HG02759 (cell line): Measurements from ENCODE around the gene AGPS.
"Not testable (repeated sequence)": the region's sequence is repeated elsewhere in the genome, so short reads cannot be mapped to it uniquely, and the experiment has no call there.

Experiments used
- ATAC-seq: cut with Tn5 transposase; IDR thresholded peaks from one replicate; pipeline ENCODE4 v1.9.1; 2021; ENCODE audit warnings: mild to moderate bottlenecking, moderate library complexity; ENCODE audit not compliant: unreplicated experiment

The AGPS gene

DNA sequence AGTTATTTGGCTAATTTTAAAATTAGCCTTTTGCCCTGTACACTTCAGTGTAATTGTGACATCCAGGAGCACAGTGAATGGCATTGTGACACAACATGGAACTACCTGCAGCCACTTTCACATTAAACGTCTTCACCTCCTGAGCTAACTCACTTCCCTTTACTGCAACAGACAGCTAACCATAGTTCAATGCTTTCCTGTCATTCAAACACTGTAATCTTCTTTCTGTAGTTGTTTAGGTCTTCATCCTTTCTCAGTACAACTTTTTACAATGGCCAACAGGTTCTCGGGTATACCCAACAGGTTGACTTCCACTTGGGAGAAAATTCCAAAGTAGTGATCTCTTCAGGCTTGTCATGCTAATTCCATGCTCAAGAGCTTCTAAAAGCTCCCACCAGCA, 8.6 kb upstream of the AGPS start:
- no peak for ATAC-seq

DNA sequence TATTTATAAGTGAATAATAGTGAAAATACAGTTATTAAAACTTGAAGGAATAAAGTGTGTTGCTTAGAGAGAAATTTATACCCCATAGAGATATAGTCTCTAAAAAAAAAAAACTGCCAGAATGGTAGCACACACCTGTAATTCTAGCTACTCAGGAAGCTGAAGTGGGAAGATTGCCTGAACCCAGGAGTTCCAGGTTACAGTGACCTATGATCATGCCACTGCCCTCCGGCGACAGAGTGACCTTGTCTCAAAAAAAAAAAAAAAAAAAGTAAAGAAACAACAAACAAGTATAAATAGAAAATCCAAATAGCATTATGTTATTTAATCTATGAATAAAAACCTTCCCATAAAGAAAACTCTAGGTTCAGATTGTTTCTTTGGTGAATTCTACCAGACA, 7.4 kb upstream of the AGPS start:
- no peak for ATAC-seq

DNA sequence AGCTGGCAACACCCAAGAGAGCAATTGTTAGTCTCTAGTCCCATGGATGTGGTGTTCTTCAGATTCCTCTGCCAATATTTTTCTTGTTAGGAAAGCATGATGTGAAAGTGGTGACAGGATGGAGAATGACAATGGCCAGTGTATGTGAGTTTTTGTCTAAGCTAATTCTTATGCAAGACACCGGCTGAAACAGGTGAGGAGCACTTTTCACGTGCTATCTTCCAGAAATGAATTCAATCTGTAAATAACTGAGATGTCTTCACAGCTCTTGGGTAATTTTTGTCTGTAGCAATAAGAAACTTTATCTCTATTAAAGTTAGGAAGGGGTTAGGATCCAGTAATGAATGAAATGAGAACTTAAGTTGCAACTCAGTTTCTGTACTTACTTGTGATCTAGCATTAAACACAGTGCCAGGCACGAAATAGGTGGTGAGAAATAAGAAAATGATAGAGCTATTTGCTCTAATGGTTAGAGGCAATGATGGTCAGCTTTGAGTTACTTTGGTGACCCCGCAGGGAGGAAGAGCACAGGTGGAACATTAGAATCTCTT, 676 bp upstream of the AGPS start:
- ATAC-seq: no peak

DNA sequence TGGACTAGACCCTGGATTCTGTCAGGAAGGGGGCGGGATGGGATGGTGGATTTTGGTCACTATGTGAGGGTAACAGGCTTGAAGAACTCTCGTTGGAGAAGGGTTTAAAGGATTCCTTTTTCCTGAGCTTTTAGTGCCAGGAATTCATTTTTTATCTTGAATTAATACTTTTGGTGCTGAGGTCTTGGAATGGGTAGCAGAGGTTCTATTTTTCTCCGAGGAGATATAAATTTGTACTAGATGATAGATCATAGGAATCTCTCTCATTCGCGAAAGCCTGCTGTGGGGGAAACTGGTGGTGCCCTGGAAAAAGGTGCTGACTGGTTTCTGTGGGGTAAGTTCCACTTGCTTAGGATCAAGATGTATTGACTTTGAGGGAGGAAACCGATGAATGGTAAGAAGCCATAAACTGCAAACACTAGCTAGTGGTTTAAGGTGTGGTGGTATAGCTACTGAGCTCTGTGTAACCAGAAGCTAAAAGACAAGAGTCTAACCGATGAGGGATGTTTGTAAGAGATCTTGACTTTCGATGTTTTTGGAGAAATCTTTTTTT, 706 bp downstream of the AGPS start:
- no peak for ATAC-seq

DNA sequence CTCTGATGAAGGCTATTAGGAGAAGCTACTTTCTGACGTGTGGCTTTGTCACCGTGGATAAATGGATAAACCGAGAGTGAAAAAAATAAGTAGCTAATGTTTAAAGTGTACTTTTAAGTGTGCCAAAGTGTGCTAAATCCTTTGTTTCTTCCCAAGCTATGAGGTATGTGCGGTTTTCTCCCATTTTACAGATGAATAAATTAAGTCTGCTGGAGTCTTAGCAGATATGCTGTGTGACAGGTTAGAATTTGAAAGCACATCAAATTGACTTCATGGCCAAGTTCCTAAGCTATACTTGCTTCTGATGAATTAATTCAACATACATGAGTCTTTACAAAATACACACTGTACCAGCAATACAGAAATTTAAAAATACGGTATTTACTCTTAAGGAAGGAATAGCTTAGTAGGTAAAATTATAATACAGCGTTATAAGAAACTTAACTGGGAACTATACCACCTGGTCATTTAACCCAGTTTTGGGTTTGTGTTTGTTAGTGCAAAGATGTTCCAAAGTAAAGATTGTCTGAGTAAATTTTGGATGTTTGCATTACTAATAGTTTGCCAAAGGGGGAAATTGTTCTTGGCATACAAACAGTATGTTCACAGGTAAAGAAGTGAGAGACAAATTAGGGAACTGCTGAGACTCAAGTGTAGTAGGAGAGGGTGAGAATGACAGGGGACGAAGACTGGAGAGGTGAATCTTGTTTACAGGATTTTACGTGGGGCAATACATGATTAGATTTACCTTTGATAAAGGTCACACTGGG, 1.4 kb downstream of the AGPS start:
- no peak for ATAC-seq

DNA sequence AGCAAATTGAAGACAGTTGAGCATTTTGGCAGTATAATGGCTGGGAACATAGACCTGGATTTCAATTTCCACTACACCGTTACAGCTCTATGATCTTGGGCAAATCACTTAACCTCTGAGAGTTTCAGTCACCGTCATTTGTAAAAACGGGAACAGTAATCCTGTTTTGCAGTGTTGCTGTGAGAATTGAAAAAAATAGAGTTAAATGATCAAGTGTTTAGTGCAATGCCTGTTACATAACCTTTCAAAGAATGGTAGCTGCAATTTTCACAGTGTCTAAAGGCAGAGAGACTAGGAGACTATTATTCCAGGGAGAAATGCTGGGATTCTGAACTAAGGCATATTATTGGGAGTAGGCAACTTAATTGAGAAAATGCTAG, 2.0 kb downstream of the AGPS start:
- no peak for ATAC-seq

DNA sequence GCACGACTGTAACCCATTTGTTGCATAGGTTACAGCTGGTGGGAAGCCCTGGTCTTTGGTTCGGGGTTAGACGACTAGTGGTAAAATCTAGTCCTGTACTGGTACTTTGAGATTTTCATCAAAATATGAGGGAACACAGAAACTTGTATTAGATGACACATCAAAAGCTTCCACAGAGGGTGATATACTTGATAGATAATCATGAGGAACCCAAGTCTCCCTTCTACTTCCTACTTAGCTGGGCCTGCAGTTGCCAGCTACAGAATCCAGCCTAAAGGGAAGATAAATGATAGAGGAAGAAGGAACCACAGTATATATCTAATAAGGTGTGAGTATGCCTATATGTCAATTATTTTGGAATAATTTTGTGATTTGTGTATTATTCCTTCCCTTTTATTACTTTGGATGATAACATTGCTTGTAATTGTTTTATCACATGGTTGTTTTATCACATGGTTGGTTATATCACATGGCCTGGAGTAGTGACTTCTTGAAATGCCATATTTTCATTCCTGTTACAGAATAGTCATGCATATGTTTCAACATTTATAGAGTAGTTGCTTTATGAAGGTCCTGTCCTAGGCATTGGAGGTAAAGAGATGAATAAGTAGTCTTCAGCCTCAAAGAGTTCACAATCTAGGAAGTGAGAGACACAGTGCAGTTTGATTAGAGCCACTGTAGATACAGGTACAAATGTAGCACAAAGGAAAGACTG, 2.9 kb downstream of the AGPS start:
- no peak for ATAC-seq

DNA sequence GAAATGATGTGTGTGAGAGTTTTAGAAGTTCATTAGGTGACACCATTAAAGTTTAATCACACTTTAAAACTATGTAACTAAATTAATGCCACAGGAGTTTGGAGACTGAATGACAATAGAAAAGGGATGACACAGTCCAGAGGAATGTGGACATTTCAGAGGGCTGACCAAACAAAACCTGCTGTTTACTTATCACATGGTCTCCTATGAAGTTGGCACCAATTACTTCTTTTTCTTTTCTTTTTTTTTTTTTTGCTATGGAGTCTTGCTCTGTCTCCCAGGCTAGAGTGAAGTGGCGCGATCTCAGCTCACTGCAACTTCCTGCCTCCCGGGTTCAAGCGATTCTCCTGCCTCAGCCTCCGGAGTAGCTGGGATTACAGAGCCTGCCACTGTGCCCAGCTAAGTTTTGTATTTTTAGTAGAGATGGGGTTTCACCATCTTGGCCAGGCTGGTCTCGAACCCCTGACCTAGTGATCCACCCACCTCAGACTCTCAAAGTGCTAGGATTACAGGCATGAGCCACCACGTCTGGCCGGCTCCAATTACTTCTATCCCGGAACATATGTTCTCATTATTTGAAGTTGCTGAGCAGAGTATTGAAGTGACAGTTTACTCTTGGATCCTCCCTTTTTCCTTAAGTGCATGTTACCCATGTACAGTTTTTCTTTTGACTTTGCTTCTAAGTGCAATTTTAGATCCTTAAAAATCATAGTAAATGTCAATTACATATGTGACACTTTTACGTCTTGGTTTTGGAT, 4.3 kb downstream of the AGPS start:
- ATAC-seq: no peak

DNA sequence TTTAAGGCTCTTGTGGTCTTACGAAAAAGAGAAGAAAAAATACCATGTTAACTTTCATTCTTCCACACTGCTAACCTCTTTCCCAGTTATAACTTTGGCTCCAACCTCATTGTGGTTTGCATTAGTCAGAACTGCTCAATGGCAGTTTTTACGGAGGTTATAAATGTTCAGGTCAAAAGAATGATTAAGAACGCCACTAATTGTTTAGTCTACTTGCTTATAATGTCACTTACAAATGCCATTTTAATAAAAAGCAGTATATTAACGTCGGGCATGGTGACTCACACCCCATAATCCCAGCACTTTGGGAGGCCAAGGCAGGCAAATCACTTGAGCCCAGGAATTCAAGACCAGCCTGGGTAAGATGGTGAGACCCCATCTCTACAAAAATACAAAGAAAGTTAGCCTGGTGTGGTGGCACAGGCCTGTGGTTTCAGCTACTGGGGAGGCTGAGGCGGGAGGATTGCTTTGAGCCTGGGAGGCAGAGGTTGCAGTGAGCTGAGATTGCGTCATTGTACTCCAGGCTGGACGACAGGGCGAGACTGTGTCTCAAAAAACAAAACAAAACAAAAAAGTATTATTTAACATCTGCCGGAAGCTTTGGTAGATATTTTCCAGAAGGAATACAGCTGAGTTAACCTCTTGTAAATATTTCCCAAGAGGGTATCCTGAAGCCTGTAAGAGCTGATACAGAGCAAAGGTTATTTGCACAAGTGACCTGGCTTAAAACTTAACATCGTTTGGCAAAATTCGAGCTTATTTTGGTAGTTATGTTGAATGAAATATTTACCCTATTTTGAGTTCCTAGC, 5.1 kb downstream of the AGPS start:
- no peak for ATAC-seq

DNA sequence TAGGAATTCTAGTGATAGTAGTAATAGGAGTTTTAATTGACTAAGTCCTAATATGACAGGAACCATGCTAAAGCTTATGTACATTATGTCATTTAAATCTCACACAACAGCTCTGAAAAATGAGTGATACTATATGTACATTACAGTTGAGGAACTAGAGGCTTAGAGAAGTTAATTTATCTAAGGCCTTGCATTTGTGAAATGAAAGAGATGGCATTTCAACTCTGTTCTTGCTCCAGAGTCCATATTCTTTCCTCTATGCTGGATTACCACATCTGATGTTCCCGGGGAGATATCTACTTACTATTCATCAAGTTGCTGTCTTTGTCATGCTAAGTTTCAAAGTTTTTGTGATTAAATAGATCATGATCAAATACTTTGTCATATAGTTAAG, 5.7 kb downstream of the AGPS start:
- no peak for ATAC-seq

DNA sequence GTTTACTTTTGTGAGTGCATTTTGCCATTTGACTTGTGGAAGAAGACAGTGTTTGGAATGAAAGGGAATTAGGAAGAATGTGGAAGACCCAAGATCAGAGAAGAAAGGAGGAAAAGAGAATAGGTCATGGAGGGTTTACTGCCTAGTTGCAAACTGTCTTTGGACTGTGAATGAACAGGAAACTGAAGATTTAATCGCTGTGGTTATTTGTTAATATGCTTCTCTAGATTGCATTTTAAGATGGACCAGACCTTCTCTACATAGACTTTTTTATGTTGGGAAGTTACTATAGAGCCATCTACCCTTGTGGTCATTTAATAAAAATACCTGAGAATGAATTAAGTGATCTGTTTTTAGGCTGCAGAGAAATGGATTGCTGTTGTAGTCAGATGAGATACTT, 6.2 kb downstream of the AGPS start:
- no peak for ATAC-seq

DNA sequence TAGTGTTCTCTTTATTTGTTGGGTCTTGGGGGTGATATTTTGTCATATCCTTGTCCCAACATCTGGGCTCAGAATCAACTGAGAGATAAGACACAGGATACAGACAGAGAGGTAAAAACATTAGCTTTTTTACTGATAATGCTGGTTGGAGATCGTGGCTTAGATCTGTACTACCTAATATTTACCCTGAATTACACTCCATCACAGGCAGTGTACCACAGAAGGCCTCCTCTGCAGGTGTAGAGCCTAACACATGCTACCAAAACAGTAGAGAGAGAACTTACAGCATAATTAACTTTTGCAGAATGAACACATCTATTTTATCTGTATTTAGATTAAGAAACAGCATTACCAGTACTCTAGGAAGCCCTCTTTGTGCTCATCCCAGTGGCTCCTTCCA, 6.8 kb downstream of the AGPS start:
- ATAC-seq: no peak

DNA sequence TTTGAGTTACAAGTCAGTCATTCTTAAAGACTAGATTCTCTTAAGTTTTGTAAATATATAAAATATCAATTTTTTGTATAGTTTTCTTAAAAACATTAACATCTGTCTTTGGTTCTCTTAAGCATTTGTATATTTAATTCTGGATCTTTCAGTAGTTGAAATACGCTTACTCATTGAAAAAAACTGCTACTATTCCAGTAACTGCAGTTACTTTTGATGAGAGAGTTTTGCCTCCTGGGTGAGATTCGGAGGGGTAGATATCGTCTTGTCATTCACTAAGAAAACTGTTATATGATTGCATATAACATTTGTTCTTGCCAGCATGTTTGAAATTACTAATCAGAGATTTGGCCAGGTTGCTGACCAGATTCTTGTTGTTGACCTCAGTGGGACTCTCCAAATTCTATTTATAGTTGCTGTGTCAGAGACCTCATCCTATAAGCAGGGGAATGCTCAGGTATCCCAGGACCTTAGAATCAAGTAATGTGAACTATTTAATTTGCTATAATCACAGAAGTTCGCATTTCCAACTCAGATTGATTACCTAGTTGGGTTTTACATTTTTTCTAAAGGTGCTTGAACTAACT, 7.9 kb downstream of the AGPS start:
- ATAC-seq: no peak

DNA sequence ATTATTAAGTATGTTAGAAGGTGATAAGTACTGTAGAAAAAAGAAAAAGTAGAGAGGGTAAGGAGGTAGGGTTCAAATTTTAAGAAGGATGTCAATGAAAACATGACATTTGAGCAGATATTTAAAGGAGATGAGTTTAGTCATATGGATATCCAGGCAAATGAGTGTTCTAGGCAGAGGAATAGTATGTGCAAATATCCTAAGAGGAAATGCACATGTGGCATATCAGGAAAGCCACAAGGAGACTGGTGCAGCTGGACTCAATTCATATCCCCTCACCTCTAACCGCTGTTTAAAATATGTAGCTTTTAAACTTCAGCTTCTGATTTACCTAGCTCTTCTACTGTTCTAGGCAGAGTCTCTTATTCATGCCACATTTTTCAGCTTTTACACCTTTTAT, 9.5 kb downstream of the AGPS start:
- no peak for ATAC-seq

DNA sequence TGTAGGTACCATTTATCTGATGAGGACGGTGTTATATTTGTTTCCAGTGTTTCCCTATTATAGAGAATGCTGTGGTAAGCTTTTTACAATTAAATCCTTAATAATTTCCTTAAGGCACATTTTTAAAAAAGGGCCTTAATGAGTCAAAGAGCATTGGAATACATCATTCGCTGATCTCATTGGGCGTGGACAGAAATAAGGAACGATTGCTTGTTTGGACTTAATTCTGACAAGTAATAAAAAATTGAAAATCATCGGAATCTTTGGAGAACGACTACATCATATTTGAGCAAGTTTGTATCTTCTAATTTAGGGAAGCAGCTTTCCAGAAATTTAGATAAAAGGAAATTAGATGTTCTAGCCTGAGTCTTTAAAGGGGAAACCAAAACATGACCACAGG, 11.3 kb downstream of the AGPS start:
- no peak for ATAC-seq

DNA sequence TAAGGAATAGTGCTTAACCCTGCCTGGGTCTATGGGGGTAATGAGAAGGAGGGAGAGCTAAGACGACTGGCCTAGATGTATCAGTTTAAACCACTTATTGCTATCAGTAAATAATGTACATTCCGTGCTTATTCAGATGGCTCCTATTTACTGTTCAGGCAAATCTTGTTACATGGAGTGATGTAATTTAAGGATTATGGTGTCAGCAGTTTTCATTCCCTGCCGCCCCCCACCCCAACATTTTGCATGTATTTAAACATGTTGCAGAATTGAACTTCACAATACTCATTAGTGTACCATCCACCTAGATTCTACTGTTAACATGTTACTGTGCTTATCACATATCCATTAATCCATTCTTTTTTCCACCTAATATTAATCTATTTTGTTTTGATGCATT, 11.7 kb downstream of the AGPS start:
- ATAC-seq: no peak

DNA sequence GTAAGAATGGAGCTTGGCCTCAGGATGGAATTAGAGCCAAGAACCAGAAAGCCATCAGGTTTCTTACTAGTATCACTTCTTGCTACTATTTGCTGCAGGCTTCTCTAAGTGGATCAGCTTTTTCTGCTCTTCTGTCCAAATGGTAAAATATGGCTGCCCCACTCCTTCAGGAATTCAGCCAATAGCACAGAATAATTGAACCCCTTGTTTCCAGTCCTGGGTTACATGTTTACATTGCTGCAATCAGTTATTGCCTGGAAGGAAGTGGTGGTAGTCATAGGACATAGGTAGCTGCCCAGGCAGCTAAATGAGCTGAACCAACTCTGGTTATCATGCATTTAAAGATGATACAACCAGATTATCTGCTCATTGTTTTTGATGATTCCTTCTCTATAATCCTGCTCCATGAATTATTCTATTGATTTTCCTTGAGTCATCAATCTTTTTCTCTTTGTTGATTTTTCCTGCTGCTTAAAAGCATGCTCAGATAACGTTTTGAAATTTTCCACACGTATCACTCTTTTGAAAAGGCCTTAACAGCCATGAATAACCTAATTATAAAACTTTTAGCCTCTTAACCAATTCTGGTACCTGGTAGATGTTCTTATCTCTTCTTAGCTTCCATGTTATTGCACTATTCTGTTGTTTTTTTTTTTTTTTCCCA, 12.6 kb downstream of the AGPS start:
- no peak for ATAC-seq

DNA sequence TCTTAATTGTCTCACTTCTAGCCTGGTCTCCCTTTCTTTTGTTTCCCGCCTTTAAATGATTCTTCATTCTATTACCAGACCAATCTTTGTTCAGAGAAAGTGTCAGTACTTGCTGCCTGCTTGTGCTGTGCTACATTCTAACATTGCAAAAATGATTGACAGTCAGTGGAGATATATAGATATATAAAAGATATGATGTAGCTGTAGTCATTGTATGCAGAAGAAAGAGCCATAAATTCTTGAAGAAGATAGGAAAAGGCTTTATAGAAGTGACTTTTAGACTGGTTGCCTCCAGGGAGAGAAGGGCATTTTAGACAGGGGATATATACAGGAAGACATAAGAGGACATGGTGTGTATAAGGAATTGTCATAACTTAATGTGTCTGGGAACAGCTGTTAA, 13.6 kb downstream of the AGPS start:
- no peak for ATAC-seq

DNA sequence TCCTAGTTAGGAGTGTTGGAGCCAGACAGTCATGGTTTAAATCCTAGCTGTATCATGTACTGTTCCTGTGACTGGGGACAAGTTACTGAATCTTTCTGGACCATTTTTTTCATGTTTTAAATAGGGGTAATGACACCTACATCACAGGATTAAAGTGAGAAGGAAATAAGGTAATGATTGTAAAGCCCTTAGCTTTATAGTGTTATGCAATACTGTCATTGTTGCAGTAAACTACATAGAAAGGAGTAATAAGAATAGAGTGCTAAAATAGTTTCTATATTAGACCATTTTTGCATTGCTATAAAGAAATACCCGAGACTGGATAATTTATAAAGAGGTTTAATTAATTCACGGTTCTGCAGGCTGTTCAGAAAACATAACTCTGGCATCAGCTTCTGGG, 14.5 kb downstream of the AGPS start:
- ATAC-seq: no peak

DNA sequence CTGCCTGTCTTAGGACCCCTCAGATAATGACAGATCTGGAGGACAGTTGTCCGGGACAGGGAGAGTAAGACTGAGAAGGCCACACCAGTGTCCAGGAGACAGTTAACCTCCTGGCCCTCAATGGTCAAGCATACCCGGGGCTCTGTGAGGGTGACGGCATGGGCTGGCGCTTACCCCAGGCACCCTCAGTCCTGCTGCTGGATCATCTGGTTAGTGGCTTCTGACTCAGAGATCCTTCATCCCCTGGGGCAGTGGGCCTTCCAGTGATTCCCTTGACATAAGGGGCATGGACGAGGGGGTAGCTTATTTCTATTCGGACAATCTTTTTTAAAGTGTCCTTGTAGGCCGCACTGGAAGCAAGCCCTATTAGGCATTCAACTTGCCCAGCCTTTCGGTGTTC, 18.1 kb downstream of the AGPS start:
- ATAC-seq: not testable (repeated sequence)
